GM23338 (cell line): ENCODE results near the gene GPR32.

Experiments
- CREB1 ChIP-seq: fragments of 250-450 bp; sonication (Bioruptor Pico); IDR thresholded peaks from 2 replicates; pipeline ENCODE4 v1.5.0; 2020; ENCODE audit warnings: low read depth, mild to moderate bottlenecking, moderate library complexity
- EZH2 ChIP-seq: fragments of 200-600 bp; sonication (generic); IDR thresholded peaks from one replicate; pipeline ENCODE4 v1.8.0; 2017; ENCODE audit warnings: antibody characterized with exemption, mild to moderate bottlenecking, low read depth; ENCODE audit not compliant: unreplicated experiment
- EZH2phosphoT487 ChIP-seq: fragments of 200-600 bp; sonication (generic); IDR thresholded peaks from one replicate; pipeline ENCODE4 v1.8.1; 2018; ENCODE audit warnings: antibody characterized with exemption; ENCODE audit not compliant: unreplicated experiment
- JUNB ChIP-seq: IDR thresholded peaks from one replicate; pipeline ENCODE4 v1.6.1; 2016; ENCODE audit warnings: antibody characterized with exemption; ENCODE audit not compliant: unreplicated experiment
- NANOG ChIP-seq: IDR thresholded peaks from 2 replicates; pipeline ENCODE4 v1.6.1; 2016; ENCODE audit warnings: antibody characterized with exemption, borderline replicate concordance
- POLR2AphosphoS5 ChIP-seq: IDR thresholded peaks from 2 replicates; pipeline ENCODE4 v1.6.1; 2016; ENCODE audit warnings: antibody characterized with exemption, low read depth
- REST ChIP-seq: IDR thresholded peaks from one replicate; pipeline ENCODE4 v1.6.1; 2018; ENCODE audit warnings: antibody characterized with exemption; ENCODE audit not compliant: unreplicated experiment
- TF ChIP-seq, protein P1 (sequence below), 2 experiments: fragments of 200-600 bp in 1 of 2; sonication (generic) in 1 of 2; conservative IDR thresholded peaks; 2 replicates each; pipeline versions ENCODE4 v1.5.1 to v1.6.1; 2016 to 2017; ENCODE audit warnings: antibody characterized with exemption in 2 of 2, low read depth in 2 of 2, mild to moderate bottlenecking in 2 of 2, moderate library complexity in 1 of 2
- TF ChIP-seq, protein P2 (sequence below): IDR thresholded peaks from 2 replicates; pipeline ENCODE4 v1.6.1; 2016; ENCODE audit warnings: antibody characterized with exemption

- TF ChIP-seq CREB1 (CRISPR knock-in tag) = no peak
- no peak for TF ChIP-seq EZH2
- TF ChIP-seq, protein P1, sequence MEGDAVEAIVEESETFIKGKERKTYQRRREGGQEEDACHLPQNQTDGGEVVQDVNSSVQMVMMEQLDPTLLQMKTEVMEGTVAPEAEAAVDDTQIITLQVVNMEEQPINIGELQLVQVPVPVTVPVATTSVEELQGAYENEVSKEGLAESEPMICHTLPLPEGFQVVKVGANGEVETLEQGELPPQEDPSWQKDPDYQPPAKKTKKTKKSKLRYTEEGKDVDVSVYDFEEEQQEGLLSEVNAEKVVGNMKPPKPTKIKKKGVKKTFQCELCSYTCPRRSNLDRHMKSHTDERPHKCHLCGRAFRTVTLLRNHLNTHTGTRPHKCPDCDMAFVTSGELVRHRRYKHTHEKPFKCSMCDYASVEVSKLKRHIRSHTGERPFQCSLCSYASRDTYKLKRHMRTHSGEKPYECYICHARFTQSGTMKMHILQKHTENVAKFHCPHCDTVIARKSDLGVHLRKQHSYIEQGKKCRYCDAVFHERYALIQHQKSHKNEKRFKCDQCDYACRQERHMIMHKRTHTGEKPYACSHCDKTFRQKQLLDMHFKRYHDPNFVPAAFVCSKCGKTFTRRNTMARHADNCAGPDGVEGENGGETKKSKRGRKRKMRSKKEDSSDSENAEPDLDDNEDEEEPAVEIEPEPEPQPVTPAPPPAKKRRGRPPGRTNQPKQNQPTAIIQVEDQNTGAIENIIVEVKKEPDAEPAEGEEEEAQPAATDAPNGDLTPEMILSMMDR (conservative IDR thresholded peaks at IDR 0.05; ENCODE audit: low read depth in 2 of 2) = no peak
- no peak; the same call in 1 of the 2 replicates for TF ChIP-seq POLR2AphosphoS5
- no peak for TF ChIP-seq EZH2phosphoT487
- TF ChIP-seq REST = no peak
- TF ChIP-seq JUNB = no peak
- TF ChIP-seq NANOG = no peak
- TF ChIP-seq, protein P2, sequence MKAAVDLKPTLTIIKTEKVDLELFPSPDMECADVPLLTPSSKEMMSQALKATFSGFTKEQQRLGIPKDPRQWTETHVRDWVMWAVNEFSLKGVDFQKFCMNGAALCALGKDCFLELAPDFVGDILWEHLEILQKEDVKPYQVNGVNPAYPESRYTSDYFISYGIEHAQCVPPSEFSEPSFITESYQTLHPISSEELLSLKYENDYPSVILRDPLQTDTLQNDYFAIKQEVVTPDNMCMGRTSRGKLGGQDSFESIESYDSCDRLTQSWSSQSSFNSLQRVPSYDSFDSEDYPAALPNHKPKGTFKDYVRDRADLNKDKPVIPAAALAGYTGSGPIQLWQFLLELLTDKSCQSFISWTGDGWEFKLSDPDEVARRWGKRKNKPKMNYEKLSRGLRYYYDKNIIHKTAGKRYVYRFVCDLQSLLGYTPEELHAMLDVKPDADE = no peak
Observed at GRCh38 chr19:50796634-50797428, 26.6 kb downstream of the GPR32 start.
